Peyer's patch (tissue), 4 donors: ENCODE data around the gene ATP2B2.

Experiments
- POLR2A ChIP-seq, 2 donors: fragments of 450-650 bp; IDR thresholded peaks; one replicate each; pipeline ENCODE4 v1.5.1; 2017; ENCODE audit warnings: antibody characterized with exemption in 2 of 2, mild to moderate bottlenecking in 2 of 2, moderate library complexity in 2 of 2
- TF ChIP-seq, protein P1 (sequence below), 6 experiments: fragments of 450-650 bp in 4 of 6; fragments of 200-600 bp in 2 of 6; sonication (generic) in 1 of 6; IDR thresholded peaks; one replicate each; pipeline ENCODE4 v1.5.1; 2017 to 2019; ENCODE audit warnings: antibody characterized with exemption in 6 of 6, mild to moderate bottlenecking in 3 of 6, moderate library complexity in 1 of 6

DNA sequence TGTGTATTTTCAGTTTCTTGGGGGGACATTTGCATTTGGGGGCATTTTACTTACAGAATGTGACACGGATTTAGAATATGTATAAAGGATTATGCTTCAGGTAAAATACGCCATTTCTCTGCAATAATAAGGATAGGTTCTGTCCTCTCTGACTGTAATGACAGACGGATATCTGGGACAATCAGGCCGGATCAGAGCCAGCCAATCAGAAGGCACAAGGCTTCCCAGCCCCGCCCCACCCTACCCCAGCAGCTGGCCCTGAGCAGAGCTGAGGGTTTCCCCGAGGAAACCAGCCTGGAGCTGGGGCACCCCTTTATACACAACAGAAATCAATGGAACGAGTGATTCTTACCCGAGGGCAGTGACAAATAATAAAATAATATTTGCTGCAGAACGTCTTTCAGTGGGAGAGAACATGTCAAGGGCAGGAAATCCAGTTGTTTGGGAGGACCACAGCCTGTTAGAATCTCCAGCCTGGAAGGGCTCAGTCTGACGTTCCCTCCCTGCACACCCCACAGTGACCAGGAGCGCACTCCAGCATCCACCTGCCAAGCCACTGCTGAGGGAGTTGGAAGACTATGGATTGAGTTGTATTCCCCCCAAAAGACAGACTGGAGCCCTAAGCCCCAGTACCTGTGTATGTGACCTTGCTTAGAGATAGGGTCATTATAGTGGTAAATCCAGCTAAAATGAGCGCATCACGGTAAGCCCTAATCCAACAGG, 154.2 kb downstream of the ATP2B2 start:
- TF ChIP-seq, protein P1, sequence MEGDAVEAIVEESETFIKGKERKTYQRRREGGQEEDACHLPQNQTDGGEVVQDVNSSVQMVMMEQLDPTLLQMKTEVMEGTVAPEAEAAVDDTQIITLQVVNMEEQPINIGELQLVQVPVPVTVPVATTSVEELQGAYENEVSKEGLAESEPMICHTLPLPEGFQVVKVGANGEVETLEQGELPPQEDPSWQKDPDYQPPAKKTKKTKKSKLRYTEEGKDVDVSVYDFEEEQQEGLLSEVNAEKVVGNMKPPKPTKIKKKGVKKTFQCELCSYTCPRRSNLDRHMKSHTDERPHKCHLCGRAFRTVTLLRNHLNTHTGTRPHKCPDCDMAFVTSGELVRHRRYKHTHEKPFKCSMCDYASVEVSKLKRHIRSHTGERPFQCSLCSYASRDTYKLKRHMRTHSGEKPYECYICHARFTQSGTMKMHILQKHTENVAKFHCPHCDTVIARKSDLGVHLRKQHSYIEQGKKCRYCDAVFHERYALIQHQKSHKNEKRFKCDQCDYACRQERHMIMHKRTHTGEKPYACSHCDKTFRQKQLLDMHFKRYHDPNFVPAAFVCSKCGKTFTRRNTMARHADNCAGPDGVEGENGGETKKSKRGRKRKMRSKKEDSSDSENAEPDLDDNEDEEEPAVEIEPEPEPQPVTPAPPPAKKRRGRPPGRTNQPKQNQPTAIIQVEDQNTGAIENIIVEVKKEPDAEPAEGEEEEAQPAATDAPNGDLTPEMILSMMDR (IDR thresholded peaks at IDR 0.05), result no peak
- no peak for TF ChIP-seq POLR2A (IDR thresholded peaks at IDR 0.05)
